KOPT-K1 (cell line): ENCODE results near the gene TMEM130.
"Not testable (repeated sequence)": the region's sequence is repeated elsewhere in the genome, so short reads cannot be mapped to it uniquely, and the experiment has no call there.

Experiments
- H3K27ac ChIP-seq: fragments of 200-600 bp; sonication (generic); 2 replicates; pipeline ENCODE4 v1.5.1; 2016; ENCODE audit warnings: antibody characterized with exemption, mild to moderate bottlenecking, low read depth, low read length; ENCODE audit not compliant: poor library complexity, severe bottlenecking
- H3K36me3 ChIP-seq: fragments of 200-600 bp; sonication (generic); 2 replicates; pipeline ENCODE4 v1.5.1; 2017; ENCODE audit warnings: antibody characterized with exemption, mild to moderate bottlenecking, low read length, moderate library complexity; ENCODE audit not compliant: insufficient read depth
- H3K9me3 ChIP-seq: fragments of 200-600 bp; sonication (generic); 2 replicates; pipeline ENCODE4 v1.5.1; 2017; ENCODE audit warnings: antibody characterized with exemption, low read length, mild to moderate bottlenecking; ENCODE audit not compliant: insufficient read depth, poor library complexity, severe bottlenecking

Gene TMEM130

GRCh38 chr7:98869027-98869596, 702 bp downstream of the TMEM130 start:
- no peaks in the 10 kb centered on the region for H3K9me3 ChIP-seq
- no peak overlapping the region for H3K27ac ChIP-seq
- H3K36me3 ChIP-seq = no peaks in the 10 kb centered on the region

DNA sequence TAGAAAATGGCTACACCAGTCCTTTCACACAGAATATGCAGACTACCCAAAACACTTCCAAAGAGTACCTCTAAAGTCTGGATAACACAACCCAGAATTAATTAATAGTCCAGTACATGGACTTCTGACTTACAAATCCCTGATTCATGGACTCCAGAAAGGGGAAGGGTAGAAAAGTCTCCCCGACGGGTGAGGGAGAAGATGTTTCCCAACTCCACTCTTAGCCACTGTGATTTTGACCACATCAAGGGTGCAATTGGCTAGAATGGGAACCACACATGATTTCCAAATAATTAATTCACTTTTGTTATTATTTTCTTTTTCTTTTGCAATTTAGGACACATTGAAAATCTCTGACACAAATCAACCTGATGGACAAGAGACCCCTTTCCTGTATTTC, 1.4 kb downstream of the TMEM130 start:
- no peak overlapping the region for H3K27ac ChIP-seq
- no peaks in the 10 kb centered on the region for H3K36me3 ChIP-seq
- H3K9me3 ChIP-seq = no peaks in the 10 kb centered on the region

DNA sequence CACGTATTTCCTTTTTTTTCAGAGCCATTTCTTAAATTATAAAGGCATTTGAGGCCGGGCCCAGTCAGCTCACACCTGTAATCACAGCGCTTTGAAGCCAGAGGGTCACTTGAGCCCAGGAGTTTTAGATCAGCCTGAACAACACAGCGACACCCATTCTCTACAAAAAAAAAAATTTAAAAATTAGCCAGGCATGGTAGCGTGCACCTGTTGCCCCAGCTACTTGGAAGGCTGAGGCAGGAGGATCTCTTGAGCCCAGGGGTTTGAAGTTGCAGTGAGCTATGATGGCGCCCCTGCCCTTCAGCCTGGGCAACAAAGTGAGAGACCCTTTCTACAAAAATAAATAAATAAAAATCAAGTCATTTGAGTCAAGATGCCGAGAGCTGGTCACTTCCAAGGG, 3.0 kb downstream of the TMEM130 start:
- H3K36me3 ChIP-seq = no peaks in the 10 kb centered on the region
- no peak overlapping the region for H3K27ac ChIP-seq
- H3K9me3 ChIP-seq = no peaks in the 10 kb centered on the region

GRCh38 chr7:98866351-98866750, 3.5 kb downstream of the TMEM130 start:
- H3K36me3 ChIP-seq = no peaks in the 10 kb centered on the region
- H3K9me3 ChIP-seq = no peaks in the 10 kb centered on the region
- H3K27ac ChIP-seq = no peak overlapping the region

- Histone ChIP-seq H3K9me3 (no peaks in the 10 kb centered on the region), H3K36me3 (no peaks in the 10 kb centered on the region), H3K27ac (no peak overlapping the region)
Measured at GRCh38 chr7:98864731-98865453, 4.9 kb downstream of the TMEM130 start.

GRCh38 chr7:98863601-98864000, 6.2 kb downstream of the TMEM130 start:
- no peaks in the 10 kb centered on the region for H3K9me3 ChIP-seq
- no peaks in the 10 kb centered on the region for H3K36me3 ChIP-seq
- no peak overlapping the region for H3K27ac ChIP-seq

DNA sequence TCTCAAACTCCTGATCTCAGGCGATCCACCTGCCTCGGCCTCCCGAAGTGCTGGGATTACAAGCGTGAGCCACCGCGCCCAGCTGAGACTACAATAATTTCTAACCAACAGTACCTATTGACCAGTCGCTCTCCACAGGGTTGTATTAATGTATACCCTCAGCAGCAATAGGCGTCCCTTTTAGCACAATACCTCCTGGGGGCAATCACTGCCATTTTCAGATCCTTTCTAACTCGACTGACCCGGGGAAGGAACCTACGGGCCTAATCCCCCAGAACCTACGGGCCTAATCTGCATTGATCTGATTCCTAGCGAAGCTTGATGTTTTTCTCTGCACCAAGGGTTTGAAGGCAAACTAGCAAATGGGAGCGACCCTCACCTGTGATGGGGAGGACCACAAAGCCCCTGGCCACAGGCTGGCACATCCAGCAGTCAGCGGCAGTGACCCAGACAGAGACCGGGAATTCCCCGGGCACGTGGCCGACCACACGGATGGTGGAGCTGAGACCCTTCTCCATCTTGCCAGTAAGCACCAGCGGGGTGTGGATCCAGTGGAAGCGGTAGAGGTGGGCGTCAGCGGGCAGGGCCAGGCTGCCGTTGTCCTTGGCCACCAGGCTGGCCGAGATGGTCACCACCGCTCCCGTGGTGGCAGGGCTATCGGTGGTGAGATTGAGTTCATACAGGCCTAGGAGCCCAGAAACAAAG, 6.9 kb downstream of the TMEM130 start:
- Histone ChIP-seq H3K27ac (no peak overlapping the region), H3K9me3 (no peaks in the 10 kb centered on the region), H3K36me3 (no peaks in the 10 kb centered on the region)

- H3K36me3 ChIP-seq = no peaks in the 10 kb centered on the region
- no peak overlapping the region for H3K27ac ChIP-seq
- H3K9me3 ChIP-seq = no peaks in the 10 kb centered on the region
Measured at GRCh38 chr7:98862203-98862602, 7.6 kb downstream of the TMEM130 start.

GRCh38 chr7:98860071-98860470, 9.7 kb downstream of the TMEM130 start:
- Histone ChIP-seq H3K9me3 (no peaks in the 10 kb centered on the region), H3K36me3 (no peaks in the 10 kb centered on the region), H3K27ac (no peak overlapping the region)

GRCh38 chr7:98855610-98856422, 14.0 kb downstream of the TMEM130 start:
- Histone ChIP-seq H3K27ac (no peak overlapping the region), H3K9me3 (no peaks in the 10 kb centered on the region), H3K36me3 (no peaks in the 10 kb centered on the region)

DNA sequence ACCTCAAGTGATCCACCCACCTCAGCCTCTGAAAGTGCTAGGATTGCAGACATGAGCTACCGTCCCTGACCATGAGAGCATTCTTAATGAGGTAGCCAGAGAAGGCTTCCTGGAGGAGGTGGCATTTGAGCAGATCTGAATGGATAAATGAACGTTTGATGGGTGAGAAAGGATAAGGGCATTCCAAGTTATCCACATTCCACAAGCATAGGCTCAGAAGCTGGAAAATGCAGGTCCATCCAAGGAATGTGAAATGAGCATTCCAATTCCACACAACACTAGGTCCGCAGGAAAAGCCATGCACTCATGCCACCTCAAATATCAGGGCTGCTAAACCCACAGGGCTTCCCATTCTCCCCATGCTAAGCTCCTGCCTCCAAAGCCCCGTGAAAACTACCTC, 17.0 kb downstream of the TMEM130 start:
- Histone ChIP-seq H3K36me3 (no peaks in the 10 kb centered on the region), H3K9me3 (peaks cover 8% of the 10 kb centered on the region), H3K27ac (no peak overlapping the region)

GRCh38 chr7:98848918-98849317, 20.9 kb downstream of the TMEM130 start:
- Histone ChIP-seq H3K36me3 (no peaks in the 10 kb centered on the region), H3K9me3 (peaks cover 8% of the 10 kb centered on the region), H3K27ac (no peak overlapping the region)

DNA sequence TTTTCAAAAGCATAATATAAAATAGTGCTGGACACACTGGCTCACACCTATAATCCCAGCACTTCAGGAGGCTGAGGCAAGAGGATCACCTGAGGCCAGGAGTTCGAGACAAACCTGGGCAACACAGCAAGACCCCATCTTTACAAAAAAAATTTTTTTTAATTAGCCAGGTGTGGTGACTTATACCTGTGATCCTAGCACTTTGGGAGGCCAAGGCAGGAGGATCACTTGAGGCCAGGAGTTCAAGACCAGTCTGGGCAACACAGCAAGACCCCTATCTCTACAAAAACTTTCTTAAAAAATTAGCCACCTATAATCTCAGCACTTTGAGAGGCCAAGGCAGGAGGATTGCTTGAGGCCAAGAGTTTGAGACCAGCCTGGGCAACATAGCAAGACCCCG, 27.3 kb downstream of the TMEM130 start:
- not testable (repeated sequence) for H3K36me3 ChIP-seq, H3K27ac ChIP-seq, H3K9me3 ChIP-seq

DNA sequence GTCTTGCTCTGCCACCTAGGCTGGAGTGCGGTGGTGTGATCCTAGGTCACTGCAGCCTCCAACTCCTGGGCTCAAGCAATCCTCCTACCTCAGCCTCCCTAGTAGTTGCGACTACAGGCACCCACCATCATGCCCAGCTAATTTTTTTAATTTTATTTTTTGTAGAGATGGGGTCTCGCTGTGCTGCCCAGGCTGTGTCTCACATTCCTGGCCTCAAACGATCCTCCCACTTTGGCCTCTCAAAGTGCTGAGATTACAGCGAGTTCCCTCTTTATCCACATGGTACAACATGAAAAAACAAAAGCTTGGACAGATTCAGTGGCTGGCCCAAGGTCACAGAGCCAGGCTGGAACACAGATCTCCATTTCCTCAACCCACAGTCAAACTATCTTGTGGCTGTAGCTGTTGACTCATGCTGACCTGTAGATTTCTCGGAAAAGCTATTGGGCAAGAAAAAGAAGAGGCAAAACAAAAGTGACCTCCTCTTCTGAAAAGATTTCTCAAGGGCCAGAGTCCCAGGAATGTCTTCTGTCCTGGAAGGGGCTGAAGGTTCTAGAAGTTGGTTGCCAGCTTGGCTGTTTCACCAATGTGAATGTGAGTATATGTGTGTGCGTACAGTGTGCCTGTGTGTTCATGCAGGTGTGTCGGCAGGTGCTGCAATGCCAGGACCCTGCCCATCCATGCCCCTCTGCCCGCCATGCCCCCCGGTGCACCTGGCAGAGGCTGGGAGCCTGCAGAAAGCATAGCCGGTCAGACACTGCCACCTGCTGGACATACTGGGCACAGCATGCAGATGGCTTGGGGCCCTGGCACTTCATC, 28.4 kb downstream of the TMEM130 start:
- no peaks in the 10 kb centered on the region for H3K36me3 ChIP-seq
- no peaks in the 10 kb centered on the region for H3K9me3 ChIP-seq
- no peak overlapping the region for H3K27ac ChIP-seq
